GM18499 (cell line): ENCODE data around the gene AGBL2.
"Not testable (repeated sequence)": the region's sequence is repeated elsewhere in the genome, so short reads cannot be mapped to it uniquely, and the experiment has no call there.

Experiments used
- ATAC-seq: cut with Tn5 transposase; IDR thresholded peaks from one replicate; pipeline ENCODE4 v1.9.1; 2021; ENCODE audit warnings: moderate number of reproducible peaks; ENCODE audit not compliant: insufficient read depth, unreplicated experiment

Gene AGBL2

GRCh38 chr11:47705721-47706120, 9.4 kb downstream of the AGBL2 start:
- ATAC-seq, result no peak

- ATAC-seq, result no peak
These were observed 23.2 kb downstream of the AGBL2 start for GRCh38 chr11:47691979-47692378.

GRCh38 chr11:47689480-47689879, 25.7 kb downstream of the AGBL2 start:
- ATAC-seq, result no peak

GRCh38 chr11:47688991-47689390, 26.2 kb downstream of the AGBL2 start:
- no peak for ATAC-seq

- ATAC-seq, result no peak
These were observed 27.1 kb downstream of the AGBL2 start for GRCh38 chr11:47688111-47688510.

GRCh38 chr11:47686704-47687103, 28.5 kb downstream of the AGBL2 start:
- ATAC-seq, result not testable (repeated sequence)

- no peak for ATAC-seq
These were observed 29.0 kb downstream of the AGBL2 start for GRCh38 chr11:47686151-47686550.

GRCh38 chr11:47675851-47676250, 39.3 kb downstream of the AGBL2 start:
- no peak for ATAC-seq

- ATAC-seq, result no peak
These were observed 42.9 kb downstream of the AGBL2 start for GRCh38 chr11:47672283-47672730.

- ATAC-seq, result no peak
These were observed 45.3 kb downstream of the AGBL2 start for GRCh38 chr11:47669856-47670255.

- ATAC-seq, result no peak
These were observed 46.5 kb downstream of the AGBL2 start for GRCh38 chr11:47668665-47669064.

GRCh38 chr11:47667555-47667954, 47.6 kb downstream of the AGBL2 start:
- ATAC-seq, result no peak

- no peak for ATAC-seq
These were observed 48.0 kb downstream of the AGBL2 start for GRCh38 chr11:47667135-47667534.

- ATAC-seq, result not testable (repeated sequence)
These were observed 50.2 kb downstream of the AGBL2 start for GRCh38 chr11:47664936-47665335.

GRCh38 chr11:47661245-47661644, 53.9 kb downstream of the AGBL2 start:
- no peak for ATAC-seq

GRCh38 chr11:47659276-47659675, 55.9 kb downstream of the AGBL2 start:
- ATAC-seq, result no peak

- ATAC-seq, result no peak
These were observed 58.8 kb downstream of the AGBL2 start for GRCh38 chr11:47656260-47656885.

GRCh38 chr11:47651818-47652469, 63.2 kb downstream of the AGBL2 start:
- no peak for ATAC-seq

GRCh38 chr11:47649276-47649675, 65.9 kb downstream of the AGBL2 start:
- ATAC-seq, result no peak

- ATAC-seq, result no peak
These were observed 69.2 kb downstream of the AGBL2 start for GRCh38 chr11:47646019-47646418.

GRCh38 chr11:47645500-47645899, 69.7 kb downstream of the AGBL2 start:
- ATAC-seq, result no peak
